OCI-M2 (cell line): Measurements from ENCODE around the gene LAMA4.

Experiments
- DNase-seq: peaks from one replicate; lab custom pipeline; 2025; ENCODE audit not compliant: unreplicated experiment; lab: John Stamatoyannopoulos, UW

The LAMA4 gene

DNA sequence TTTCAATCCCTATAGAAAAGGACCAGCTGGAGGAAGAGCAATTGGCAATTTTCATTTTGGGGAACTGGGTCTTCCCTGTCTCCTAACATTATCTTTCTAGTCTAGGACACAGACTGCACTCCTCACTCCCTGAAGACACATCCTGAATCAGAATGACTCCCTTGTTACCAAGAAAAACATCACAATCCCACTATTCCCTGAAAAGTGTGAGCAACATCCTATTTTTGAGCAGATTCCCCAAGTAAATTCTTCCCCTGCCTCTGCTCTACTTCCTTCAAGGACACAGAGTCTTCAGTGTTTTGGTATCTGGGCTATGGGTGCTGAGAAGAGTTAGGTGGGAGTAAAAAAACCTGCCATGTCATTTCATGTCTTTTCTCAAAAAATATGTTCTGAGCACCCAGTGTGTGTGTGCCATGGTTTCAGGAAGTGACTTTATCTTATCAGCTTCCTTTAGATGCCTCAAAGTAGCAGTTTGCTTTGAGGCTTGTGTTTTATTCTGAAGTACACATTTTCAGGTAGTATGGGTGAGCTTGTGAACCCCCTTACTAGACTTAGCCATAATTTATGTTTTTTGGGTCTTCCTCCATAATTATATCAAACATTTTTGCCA, 12.4 kb downstream of the LAMA4 start:
- DNase-seq: no peak

- DNase-seq: no peak
Observed at GRCh38 chr6:112237595-112237994, 16.8 kb downstream of the LAMA4 start.

DNA sequence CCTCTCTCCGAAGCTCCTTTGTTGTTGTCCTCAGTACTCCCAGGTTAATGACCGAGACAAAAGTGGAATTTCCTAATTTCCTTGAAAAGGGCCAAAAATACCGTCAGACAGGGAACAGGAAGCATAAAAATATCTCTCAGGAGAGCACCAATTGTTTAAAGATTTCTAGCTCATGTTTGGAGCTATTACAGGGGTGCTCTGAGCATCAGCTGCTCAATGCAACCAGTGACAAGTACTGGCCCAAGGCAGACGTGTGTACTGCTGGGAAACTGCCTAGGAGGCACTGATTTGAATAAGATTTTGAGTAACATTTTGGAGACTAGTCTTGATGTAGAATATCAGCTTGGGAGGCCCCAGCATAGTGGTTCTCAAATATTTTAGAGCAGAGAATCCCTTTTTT, 17.3 kb downstream of the LAMA4 start:
- DNase-seq: no peak

DNA sequence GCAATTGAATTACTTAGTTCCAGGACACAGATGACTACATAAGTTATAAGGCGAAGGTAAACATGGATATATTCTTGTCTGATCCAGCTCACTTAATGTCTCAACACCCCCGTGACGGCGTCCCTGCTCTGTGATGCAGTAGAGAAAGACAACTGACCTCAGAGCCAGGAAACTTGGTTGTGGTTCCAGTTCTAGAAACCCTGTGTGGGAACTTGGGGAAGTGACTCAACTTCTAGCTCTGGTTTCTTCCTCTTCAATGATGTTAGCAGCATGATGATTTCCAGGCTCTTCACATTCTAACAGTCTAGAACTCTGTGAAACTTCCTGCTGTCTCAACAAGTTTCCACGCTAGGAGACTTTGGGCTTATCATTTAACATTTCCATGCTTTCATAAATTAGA, 18.4 kb downstream of the LAMA4 start:
- DNase-seq: no peak

DNA sequence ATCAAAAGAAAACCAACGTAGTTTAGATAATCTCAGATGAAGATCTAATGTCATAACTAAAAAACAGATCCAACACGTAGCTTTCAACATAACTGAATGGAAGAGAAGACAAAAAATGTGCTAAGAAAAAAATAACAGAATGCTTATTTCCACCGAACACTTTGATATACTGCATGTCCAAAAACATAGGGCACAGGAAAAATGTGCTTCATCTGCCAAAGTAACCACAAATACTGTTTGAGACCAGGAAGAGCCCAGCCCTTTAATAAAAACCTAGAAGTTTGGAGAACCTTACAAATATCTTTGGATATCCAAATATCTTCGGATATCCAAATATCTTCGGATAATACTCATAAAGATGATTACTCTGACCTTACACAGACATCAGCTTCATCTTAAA, 19.8 kb downstream of the LAMA4 start:
- DNase-seq: no peak

- no peak for DNase-seq
Observed at GRCh38 chr6:112233847-112234246, 20.5 kb downstream of the LAMA4 start.

GRCh38 chr6:112232845-112233256, 21.5 kb downstream of the LAMA4 start:
- no peak for DNase-seq

- DNase-seq: no peak
Observed at GRCh38 chr6:112231594-112232060, 22.7 kb downstream of the LAMA4 start.

DNA sequence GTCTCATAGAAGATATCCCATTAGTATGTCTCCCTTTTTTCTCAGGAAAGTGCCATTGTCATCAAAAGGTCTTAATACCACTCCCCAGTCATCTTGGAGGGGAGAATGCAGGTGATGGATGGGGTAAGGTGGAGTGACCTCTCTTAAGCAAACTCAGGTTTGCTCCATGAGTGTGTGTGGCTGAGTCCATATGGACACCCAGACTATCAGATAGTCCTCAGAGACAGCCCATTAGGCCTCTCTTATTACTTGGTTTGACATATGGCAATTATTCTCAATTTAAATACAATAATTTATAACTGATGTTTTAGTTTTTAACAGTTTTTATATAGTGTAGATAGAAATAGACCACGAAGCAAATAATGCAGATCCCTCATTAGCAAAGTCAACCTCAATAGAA, 23.2 kb downstream of the LAMA4 start:
- DNase-seq: no peak

DNA sequence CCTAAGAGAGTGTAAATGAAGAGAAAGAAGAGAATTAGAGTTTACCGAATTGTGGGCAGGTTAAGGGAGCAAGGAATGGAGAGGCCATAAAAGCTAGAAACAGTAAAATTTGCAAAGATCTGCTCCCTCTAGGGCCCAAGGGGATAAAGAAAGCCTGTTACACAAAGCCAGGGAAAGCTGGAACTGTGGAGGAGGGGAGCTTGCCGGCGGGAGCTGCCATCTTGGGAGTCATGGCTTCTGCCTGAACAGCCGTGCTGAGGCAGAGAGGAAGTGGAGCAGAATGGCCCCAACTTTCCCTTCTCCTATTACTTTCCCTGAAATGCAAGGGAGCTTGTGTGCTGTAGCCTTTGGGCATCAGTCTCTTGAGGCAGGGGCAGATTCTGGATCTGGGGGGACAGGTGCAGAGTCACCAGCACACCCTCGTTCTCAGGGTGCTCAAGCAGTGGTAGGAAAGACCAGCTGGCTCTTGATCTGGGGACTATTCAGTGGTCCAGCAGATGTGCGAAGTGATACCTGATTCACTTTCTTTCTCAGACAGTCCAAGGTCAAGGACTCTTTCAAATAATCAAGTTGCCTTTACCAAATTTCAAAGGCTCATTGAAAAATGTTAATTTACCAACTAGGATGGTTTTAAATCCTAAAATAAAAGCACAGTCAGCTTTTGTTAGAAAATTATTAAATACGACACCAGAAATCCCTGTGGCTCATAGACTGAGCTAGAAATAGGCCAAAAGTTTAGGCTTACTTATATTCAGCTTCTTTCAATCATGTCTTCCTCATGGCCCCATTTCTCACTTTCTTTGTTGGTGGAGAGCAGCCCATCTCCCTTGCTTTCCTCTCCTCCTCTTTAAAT, 25.7 kb downstream of the LAMA4 start:
- DNase-seq: no peak

DNA sequence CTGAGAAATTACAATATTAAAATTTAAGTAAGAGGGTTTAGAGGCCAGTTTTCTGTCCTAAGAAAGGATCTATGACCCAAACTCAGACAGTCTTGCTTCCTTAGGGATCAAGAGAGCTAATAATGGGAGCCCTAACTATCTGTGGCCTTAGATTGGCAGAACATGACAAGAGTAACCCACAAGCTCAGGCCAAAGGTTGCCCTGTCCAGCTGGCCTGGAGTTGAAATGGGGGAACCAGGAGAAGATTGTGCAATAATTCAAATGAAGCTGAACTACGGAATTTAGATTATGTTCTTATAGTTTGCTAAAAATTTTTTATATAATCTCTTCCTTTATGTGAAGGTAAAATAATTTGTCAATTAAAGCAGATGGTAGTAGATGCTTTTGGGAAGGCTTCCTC, 26.4 kb downstream of the LAMA4 start:
- no peak for DNase-seq

GRCh38 chr6:112227411-112227810, 27.0 kb downstream of the LAMA4 start:
- DNase-seq: no peak

DNA sequence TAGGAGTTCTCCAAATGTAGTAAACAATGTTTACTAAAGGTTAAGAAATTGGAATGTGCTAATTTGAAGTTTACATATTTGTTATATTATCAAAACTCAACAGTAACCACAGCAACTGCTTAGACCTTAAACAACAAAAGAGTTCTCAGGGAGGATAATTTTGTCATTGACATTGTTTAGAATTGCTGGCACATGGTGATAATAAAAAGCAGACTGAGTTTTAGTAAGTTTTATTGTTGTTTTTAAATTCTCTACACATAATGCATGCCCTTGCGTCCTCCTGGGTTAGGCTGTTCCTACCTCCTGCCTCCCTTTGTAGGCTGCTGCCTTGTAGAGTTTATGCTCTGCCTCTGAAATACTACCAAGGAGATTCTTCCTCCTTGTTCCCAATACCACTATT, 28.7 kb downstream of the LAMA4 start:
- no peak for DNase-seq

GRCh38 chr6:112224088-112224487, 30.3 kb downstream of the LAMA4 start:
- DNase-seq: no peak

- DNase-seq: no peak
Observed at GRCh38 chr6:112223070-112223861, 31.1 kb downstream of the LAMA4 start.

DNA sequence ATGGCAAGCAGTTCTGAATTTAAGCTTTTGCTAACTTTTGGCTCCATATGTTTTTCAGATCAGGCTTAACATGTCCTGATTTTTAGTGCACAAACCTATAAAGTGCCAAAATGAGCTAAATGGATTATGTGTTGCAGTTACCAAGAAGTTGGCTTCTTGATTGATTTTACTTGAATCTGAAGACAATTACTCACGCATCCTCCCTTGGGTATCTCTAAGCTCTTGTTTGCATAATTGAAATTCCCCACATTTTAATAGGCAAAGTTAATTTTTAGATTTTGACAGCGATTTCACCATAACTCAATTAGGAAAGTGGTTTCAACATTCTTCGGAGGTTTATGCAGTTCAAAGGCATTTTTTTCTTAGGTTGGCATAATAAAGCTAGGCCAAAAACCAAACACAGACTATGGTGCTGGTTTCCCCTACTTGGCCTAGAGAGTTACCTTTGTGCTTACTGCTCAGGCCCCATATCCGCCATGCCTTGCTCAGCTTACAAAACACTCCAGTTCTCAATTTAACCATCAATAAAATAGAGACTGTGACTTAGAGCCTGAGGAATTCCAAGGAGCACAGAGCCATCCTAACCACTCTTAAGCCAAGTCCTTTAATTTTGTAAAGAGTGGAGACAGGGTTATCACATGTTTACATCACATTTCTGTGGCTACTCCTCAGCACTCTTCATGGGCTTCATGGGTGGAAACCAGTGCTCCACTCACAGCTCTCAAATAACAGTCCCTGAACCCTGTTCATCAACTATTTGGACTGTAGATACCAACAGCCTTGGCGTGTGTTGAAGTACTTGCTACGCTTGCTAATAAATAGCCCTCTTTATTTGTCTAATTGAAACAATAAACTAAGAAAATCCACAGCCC, 32.1 kb downstream of the LAMA4 start:
- no peak for DNase-seq

DNA sequence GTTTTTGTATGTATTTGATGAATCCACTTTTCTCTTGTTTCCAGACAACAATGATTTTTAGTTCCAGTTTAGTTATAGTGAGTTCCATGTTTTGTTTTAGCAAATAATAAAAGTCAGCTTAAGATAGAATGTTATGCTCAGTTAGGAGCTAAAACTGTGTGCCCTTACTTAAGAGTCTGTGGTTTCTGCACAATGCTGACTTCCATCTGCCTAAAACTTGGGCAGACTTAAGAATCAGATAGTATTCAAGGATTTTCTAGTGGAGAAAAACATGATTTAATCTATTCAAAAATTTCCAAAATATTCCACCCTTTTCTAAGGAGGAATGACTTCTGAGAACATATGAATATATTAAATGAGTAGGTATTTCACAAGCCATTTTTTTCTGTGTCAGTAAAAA, 32.8 kb downstream of the LAMA4 start:
- DNase-seq: no peak

DNA sequence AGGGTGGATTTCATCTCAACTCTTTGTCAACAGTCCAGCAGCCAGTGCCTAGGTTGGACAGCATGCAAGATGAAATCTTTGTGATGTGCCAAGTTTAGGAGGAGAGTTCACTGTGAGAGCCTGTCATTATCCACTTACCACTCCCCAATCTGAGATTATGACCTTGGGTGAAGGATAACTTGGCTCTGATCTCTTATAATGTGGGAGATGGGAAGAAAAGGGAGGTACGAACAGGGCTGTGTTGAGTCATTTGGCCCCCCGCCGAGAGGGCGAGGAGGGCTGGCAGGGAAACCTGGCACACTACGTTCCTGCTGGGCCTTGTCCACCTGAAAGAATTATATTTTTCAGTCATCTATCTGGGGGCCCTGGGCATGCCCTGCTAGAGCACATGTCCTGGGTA, 35.8 kb downstream of the LAMA4 start:
- DNase-seq: no peak

- DNase-seq: no peak
Observed at GRCh38 chr6:112216662-112217551, 37.5 kb downstream of the LAMA4 start.
